ENCODE results near the gene HYAL4. TPM values are rescaled to one million over a fixed set of nuclear protein-coding genes. Genes with fewer than 3 reads are reported as not detected.
"Not testable (repeated sequence)": the region's sequence is repeated elsewhere in the genome, so short reads cannot be mapped to it uniquely, and the experiment has no call there.

HYAL4 gene
- total RNA-seq, 1 donor from 2014 or later = not detected

GRCh38 chr7:123879628-123880027, 34.7 kb downstream of the HYAL4 start:
- Mint-ChIP-seq H3K4me1 (ENCODE audit: low read depth) (no peaks in the 10 kb centered on the region), H3K4me3 (ENCODE audit: low read depth) (no peak overlapping the region), H3K36me3 (ENCODE audit: insufficient read depth) (no peaks in the 10 kb centered on the region), H3K27ac (no peak overlapping the region), H3K27me3 (no peaks in the 10 kb centered on the region), H3K9me3 (ENCODE audit: low read depth) (no peaks in the 10 kb centered on the region)
- TF ChIP-seq CTCF (IDR thresholded peaks at IDR 0.05; ENCODE audit: unreplicated experiment) = no peak
- no peak for DNase-seq (ENCODE audit: low spot score, unreplicated experiment)

- no peaks in the 10 kb centered on the region for H3K36me3 Mint-ChIP-seq (ENCODE audit: insufficient read depth)
- H3K27ac Mint-ChIP-seq = no peak overlapping the region
- no peak overlapping the region for H3K4me3 Mint-ChIP-seq (ENCODE audit: low read depth)
- DNase-seq (ENCODE audit: low spot score, unreplicated experiment) = no peak
- no peak for TF ChIP-seq CTCF (IDR thresholded peaks at IDR 0.05; ENCODE audit: unreplicated experiment)
- H3K27me3 Mint-ChIP-seq = no peaks in the 10 kb centered on the region
- H3K4me1 Mint-ChIP-seq (ENCODE audit: low read depth) = no peaks in the 10 kb centered on the region
- H3K9me3 Mint-ChIP-seq (ENCODE audit: low read depth) = peaks cover under 1% of the 10 kb centered on the region
Measured at GRCh38 chr7:123881300-123881699, 36.3 kb downstream of the HYAL4 start.

- no peak overlapping the region for H3K27ac Mint-ChIP-seq
- no peak for DNase-seq (ENCODE audit: low spot score, unreplicated experiment)
- no peaks in the 10 kb centered on the region for H3K27me3 Mint-ChIP-seq
- no peak for TF ChIP-seq CTCF (IDR thresholded peaks at IDR 0.05; ENCODE audit: unreplicated experiment)
- no peaks in the 10 kb centered on the region for H3K4me1 Mint-ChIP-seq (ENCODE audit: low read depth)
- peaks cover 6% of the 10 kb centered on the region for H3K9me3 Mint-ChIP-seq (ENCODE audit: low read depth)
- no peak overlapping the region for H3K4me3 Mint-ChIP-seq (ENCODE audit: low read depth)
- H3K36me3 Mint-ChIP-seq (ENCODE audit: insufficient read depth) = no peaks in the 10 kb centered on the region
Measured at GRCh38 chr7:123883154-123883553, 38.2 kb downstream of the HYAL4 start.

- Mint-ChIP-seq H3K36me3 (ENCODE audit: insufficient read depth) (no peaks in the 10 kb centered on the region), H3K27me3 (no peaks in the 10 kb centered on the region)
Measured at GRCh38 chr7:123888192-123888591, 43.2 kb downstream of the HYAL4 start.

GRCh38 chr7:123894753-123895152, 49.8 kb downstream of the HYAL4 start:
- not testable (repeated sequence) for H3K36me3 Mint-ChIP-seq (ENCODE audit: insufficient read depth); DNase-seq (ENCODE audit: low spot score, unreplicated experiment); H3K4me3 Mint-ChIP-seq (ENCODE audit: low read depth); H3K4me1 Mint-ChIP-seq (ENCODE audit: low read depth); H3K27ac Mint-ChIP-seq; H3K27me3 Mint-ChIP-seq
- H3K9me3 Mint-ChIP-seq (ENCODE audit: low read depth) = peaks cover 13% of the 10 kb centered on the region

More at GRCh38 chr7:123888192-123888591, 43.2 kb downstream of the HYAL4 start:
- no peak for DNase-seq (ENCODE audit: low spot score, unreplicated experiment)
- Mint-ChIP-seq H3K4me1 (ENCODE audit: low read depth) (no peaks in the 10 kb centered on the region), H3K9me3 (ENCODE audit: low read depth) (peaks cover 6% of the 10 kb centered on the region), H3K4me3 (ENCODE audit: low read depth) (no peak overlapping the region), H3K27ac (no peak overlapping the region)
- no peak for TF ChIP-seq CTCF (IDR thresholded peaks at IDR 0.05; ENCODE audit: unreplicated experiment)

GRCh38 chr7:123901101-123901500, 56.1 kb downstream of the HYAL4 start:
- Mint-ChIP-seq H3K4me3 (ENCODE audit: low read depth) (no peak overlapping the region), H3K9me3 (ENCODE audit: low read depth) (peaks cover 25% of the 10 kb centered on the region), H3K36me3 (ENCODE audit: insufficient read depth) (peaks cover 2% of the 10 kb centered on the region), H3K27ac (no peak overlapping the region), H3K4me1 (ENCODE audit: low read depth) (no peaks in the 10 kb centered on the region), H3K27me3 (no peaks in the 10 kb centered on the region)
- no peak for DNase-seq (ENCODE audit: low spot score, unreplicated experiment)
- TF ChIP-seq CTCF (IDR thresholded peaks at IDR 0.05; ENCODE audit: unreplicated experiment) = no peak

Measured in progenitor cell of endocrine pancreas (in vitro differentiated cells).